H54 (cell line): Measurements from ENCODE around the gene CKAP5.

Experiments used
- DNase-seq: peaks from one replicate; pipeline ENCODE4 v3.0.0; 2011; ENCODE audit warnings: low spot score, mixed read lengths; ENCODE audit not compliant: insufficient read length
- FAIRE-seq: peaks from 3 replicates; lab custom pipeline; 2011; peaks lifted over from hg19 to GRCh38; lab: Jason Lieb, UNC
- POLR2A ChIP-seq: IDR thresholded peaks from 2 replicates; pipeline ENCODE4 v1.6.1; 2011; ENCODE audit warnings: low read depth, mild to moderate bottlenecking, low read length

The CKAP5 gene

GRCh38 chr11:46769636-46770221, 76.4 kb downstream of the CKAP5 start:
- no peak for DNase-seq
- no peak for TF ChIP-seq POLR2A
- no peak for FAIRE-seq

- no peak for DNase-seq
- no peak for TF ChIP-seq POLR2A
- no peak for FAIRE-seq
Measured at GRCh38 chr11:46766656-46767055, 79.4 kb downstream of the CKAP5 start.

- no peak for DNase-seq
- TF ChIP-seq POLR2A: no peak
- FAIRE-seq: no peak
Measured at GRCh38 chr11:46762248-46762647, 83.8 kb downstream of the CKAP5 start.

- FAIRE-seq (no peak), DNase-seq (no peak)
- no peak for TF ChIP-seq POLR2A
Measured at GRCh38 chr11:46761807-46762206, 84.3 kb downstream of the CKAP5 start.

GRCh38 chr11:46760429-46761128, 85.5 kb downstream of the CKAP5 start:
- TF ChIP-seq POLR2A: no peak
- no peak for FAIRE-seq
- DNase-seq: no peak

- FAIRE-seq: no peak
- no peak for DNase-seq
- TF ChIP-seq POLR2A: no peak
Measured at GRCh38 chr11:46759196-46759595, 86.9 kb downstream of the CKAP5 start.

GRCh38 chr11:46755962-46756361, 90.1 kb downstream of the CKAP5 start:
- DNase-seq: no peak
- no peak for TF ChIP-seq POLR2A
- no peak for FAIRE-seq

- FAIRE-seq: no peak
- no peak for TF ChIP-seq POLR2A
Measured at GRCh38 chr11:46747150-46747549, 98.9 kb downstream of the CKAP5 start.

GRCh38 chr11:46745995-46746394, 100.1 kb downstream of the CKAP5 start:
- DNase-seq: no peak
- TF ChIP-seq POLR2A: no peak
- no peak for FAIRE-seq

More at GRCh38 chr11:46747150-46747549, 98.9 kb downstream of the CKAP5 start:
- DNase-seq: no peak

GRCh38 chr11:46745328-46745727, 100.8 kb downstream of the CKAP5 start:
- DNase-seq (no peak), FAIRE-seq (no peak)
- no peak for TF ChIP-seq POLR2A

GRCh38 chr11:46743693-46744339, 102.3 kb downstream of the CKAP5 start:
- FAIRE-seq (no peak), DNase-seq (no peak)
- TF ChIP-seq POLR2A: no peak

GRCh38 chr11:46743043-46743442, 103.0 kb downstream of the CKAP5 start:
- FAIRE-seq: no peak
- TF ChIP-seq POLR2A: no peak
- no peak for DNase-seq

GRCh38 chr11:46741600-46742484, 104.2 kb downstream of the CKAP5 start:
- no peak for FAIRE-seq
- no peak for DNase-seq
- no peak for TF ChIP-seq POLR2A

- no peak for FAIRE-seq
- DNase-seq: no peak
- no peak for TF ChIP-seq POLR2A
Measured at GRCh38 chr11:46738887-46739286, 107.2 kb downstream of the CKAP5 start.

GRCh38 chr11:46737699-46738098, 108.4 kb downstream of the CKAP5 start:
- no peak for TF ChIP-seq POLR2A
- DNase-seq (no peak), FAIRE-seq (no peak)
